Naive B cell (primary cell): ENCODE data around the gene NARF. TPM values are rescaled to one million over a fixed set of nuclear protein-coding genes. Genes with fewer than 3 reads are reported as not detected.
A peak's percentile ranks its signal among the peaks of the same experiment; 100 is the strongest.
"Not testable (repeated sequence)": the region's sequence is repeated elsewhere in the genome, so short reads cannot be mapped to it uniquely, and the experiment has no call there.

Source experiments
- ATAC-seq, 2 donors: fragments of 150-1000 bp; cut with Tn5 transposase; 2 replicates each; pipeline ENCODE4 v1.10.0; 2021; ENCODE audit warnings: low read depth in 2 of 2, mild to moderate bottlenecking in 2 of 2, moderate library complexity in 2 of 2
- DNase-seq: peaks from one replicate; pipeline ENCODE4 v3.0.0; 2022
- H3K27ac Mint-ChIP-seq, 6 donors: one replicate each; pipeline ENCODE4 v1.8.0; 2020 to 2022; ENCODE audit warnings: mild to moderate bottlenecking in 6 of 6, mixed read lengths in 6 of 6, moderate library complexity in 5 of 6, inconsistent platforms in 2 of 6
- H3K27me3 Mint-ChIP-seq, 3 donors: one replicate each; pipeline ENCODE4 v1.8.0; 2021 to 2022; ENCODE audit warnings: mixed read lengths in 3 of 3, mild to moderate bottlenecking in 1 of 3
- H3K36me3 Mint-ChIP-seq, 2 donors: one replicate each; pipeline ENCODE4 v1.8.0; 2020 to 2022; ENCODE audit warnings: mixed read lengths in 2 of 2, inconsistent platforms in 1 of 2, mild to moderate bottlenecking in 1 of 2
- H3K4me1 Mint-ChIP-seq, 3 donors: one replicate each; pipeline ENCODE4 v1.8.0; 2020 to 2022; ENCODE audit warnings: mixed read lengths in 3 of 3, inconsistent platforms in 1 of 3, mild to moderate bottlenecking in 1 of 3, moderate library complexity in 1 of 3
- H3K4me3 Mint-ChIP-seq, 8 donors: one replicate each; pipeline ENCODE4 v1.8.0; 2020 to 2022; ENCODE audit warnings: mild to moderate bottlenecking in 8 of 8, mixed read lengths in 8 of 8, moderate library complexity in 8 of 8, inconsistent platforms in 2 of 8
- H3K9me3 Mint-ChIP-seq, 7 donors: one replicate each; pipeline ENCODE4 v1.8.0; 2020 to 2022; ENCODE audit warnings: mixed read lengths in 7 of 7, mild to moderate bottlenecking in 5 of 7, inconsistent platforms in 2 of 7, moderate library complexity in 1 of 7
- polyA plus RNA-seq, 6 donors: library from polyadenylated mRNA; unstranded; fragments of 300-500 nt; fragmentation: Illumina TruSeq; gene quantifications; one replicate each; pipeline ENCODE4 v1.2.3, GENCODE V29; 2021; ENCODE audit warnings: low read depth in 6 of 6

The NARF gene
- polyA plus RNA-seq, 6 donors from 2014 or later, result 72.3 to 137 (median 95.0) TPM

DNA sequence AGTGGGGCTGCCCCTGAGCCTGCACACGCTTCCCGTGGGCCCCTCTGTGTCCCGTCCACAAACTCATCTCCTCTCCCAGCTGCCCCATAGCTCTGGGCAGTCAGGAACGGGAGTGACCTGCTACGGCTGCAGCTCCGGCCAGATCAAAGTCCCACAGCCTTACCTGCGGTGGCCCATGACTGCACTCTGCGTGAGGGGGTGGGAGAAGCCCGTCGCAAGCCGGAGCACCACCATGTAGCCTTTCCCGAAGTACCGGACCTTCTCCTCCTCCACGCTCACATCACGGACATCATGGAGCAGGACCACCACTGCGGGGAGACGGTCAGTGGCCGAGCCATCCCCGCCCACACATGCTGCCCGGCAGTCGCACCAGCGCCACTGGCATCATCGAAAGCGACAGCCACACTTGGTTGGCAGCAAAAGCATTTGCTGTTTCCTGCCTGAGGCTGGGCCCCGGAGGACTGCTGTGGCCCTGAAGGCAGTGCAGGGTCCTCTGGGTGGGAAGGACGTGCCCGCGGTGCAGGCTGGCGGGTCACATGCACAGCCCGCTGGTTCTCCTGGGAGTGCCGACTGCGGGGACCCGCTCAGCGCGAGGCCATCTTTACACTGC is 14.2 kb upstream of the NARF start:
- ATAC-seq (no peak), DNase-seq (no peak)
- Mint-ChIP-seq H3K9me3 (no peaks in the 10 kb centered on the region), H3K4me1 (peaks cover 17 to 52% (median 30%) of the 10 kb centered on the region in 3 donors), H3K27me3 (no peaks in the 10 kb centered on the region), H3K27ac (peak overlapping the region in 3 of 6 donors; percentile 56 to 93 (median 81)), H3K36me3 (peaks cover 0 to 5% of the 10 kb centered on the region in 2 donors), H3K4me3 (no peak overlapping the region)

DNA sequence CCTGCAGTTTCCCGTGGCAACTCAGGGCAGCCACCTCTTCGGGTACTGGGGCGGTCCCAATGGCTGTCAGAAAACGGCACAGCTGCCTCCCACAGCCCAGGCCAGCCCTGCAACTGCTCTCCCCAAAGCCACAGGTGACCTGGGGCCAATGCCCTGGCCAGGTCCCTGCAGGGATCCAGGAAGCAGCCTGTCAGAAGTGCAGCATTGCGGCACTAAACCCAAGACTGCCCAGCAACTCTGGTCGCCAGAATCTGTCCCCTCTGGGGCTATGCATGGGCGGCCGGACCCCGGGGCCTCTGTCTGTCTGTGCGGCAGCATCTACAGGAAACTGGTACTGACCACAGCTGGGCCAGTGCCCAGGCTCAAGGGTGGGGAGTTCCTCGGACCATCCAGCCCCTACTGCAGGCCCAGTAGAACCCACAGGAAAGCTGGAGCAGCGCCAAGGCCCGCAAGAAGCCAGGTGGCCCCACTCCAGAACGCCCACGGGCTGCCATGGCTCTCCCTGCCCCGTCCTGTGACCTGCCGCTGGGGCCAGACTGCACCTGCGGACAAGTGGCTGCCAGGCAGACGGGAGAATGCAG is 13.5 kb upstream of the NARF start:
- Mint-ChIP-seq H3K27me3 (no peaks in the 10 kb centered on the region), H3K4me1 (peaks cover 21 to 58% (median 31%) of the 10 kb centered on the region in 3 donors), H3K9me3 (no peaks in the 10 kb centered on the region), H3K27ac (peak overlapping the region in 1 of 6 donors; percentile 93), H3K36me3 (peaks cover 0 to 5% of the 10 kb centered on the region in 2 donors), H3K4me3 (no peak overlapping the region)
- DNase-seq (no peak), ATAC-seq (no peak)

DNA sequence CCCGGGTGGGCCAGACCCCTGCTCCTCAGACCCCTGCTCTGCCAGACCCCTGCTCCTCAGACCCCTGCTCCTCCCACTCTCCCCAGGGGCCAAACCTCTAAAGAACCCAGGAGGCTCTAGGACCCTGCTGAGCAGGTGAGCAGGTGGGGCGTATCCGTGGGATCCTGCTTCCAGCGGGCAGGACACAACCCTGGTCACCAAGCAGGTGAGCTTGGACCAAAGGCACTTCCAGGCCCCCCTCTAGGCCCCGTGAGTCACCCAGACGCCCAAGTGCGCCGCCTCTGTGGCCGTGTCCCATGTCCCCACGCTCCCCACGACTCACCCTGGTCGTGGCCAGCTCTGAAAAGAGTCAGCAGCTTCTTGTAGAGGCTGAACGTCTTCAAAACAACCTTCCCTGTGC is 13.0 kb upstream of the NARF start:
- Mint-ChIP-seq H3K4me1 (peaks cover 17 to 53% (median 26%) of the 10 kb centered on the region in 3 donors), H3K27me3 (no peaks in the 10 kb centered on the region), H3K4me3 (peak overlapping the region in 1 of 8 donors; percentile 32), H3K9me3 (no peaks in the 10 kb centered on the region), H3K27ac (peak overlapping the region in 3 of 6 donors; percentile 63 to 93 (median 92)), H3K36me3 (peaks cover 0 to 5% of the 10 kb centered on the region in 2 donors)
- no peak for ATAC-seq
- no peak for DNase-seq

DNA sequence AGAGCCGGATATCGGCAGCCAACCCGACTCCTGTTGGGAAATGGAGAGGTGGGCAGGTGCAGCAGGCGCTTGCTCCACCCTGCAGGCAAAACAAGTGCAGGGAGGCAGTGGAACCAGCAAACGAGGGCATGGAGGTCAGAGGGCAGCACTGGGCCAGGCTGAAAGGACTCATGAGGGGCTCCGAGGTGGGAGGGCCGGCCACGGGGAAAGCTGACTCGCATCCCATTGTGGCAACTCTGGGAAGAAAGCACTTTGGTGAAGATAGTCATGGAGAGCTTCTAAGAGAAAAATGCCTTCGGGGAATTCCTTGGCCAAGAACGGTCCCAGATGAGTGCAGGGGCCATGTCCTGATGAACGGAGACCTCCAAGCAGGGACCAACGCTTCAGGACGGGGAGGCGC is 12.4 kb upstream of the NARF start:
- ATAC-seq, result no peak
- no peak for DNase-seq
- no peaks in the 10 kb centered on the region for H3K9me3 Mint-ChIP-seq
- peak overlapping the region in 5 of 6 donors; percentile 32 to 95 (median 92) for H3K27ac Mint-ChIP-seq
- H3K4me1 Mint-ChIP-seq, result peaks cover 12 to 49% (median 26%) of the 10 kb centered on the region in 3 donors
- H3K27me3 Mint-ChIP-seq, result no peaks in the 10 kb centered on the region
- H3K36me3 Mint-ChIP-seq, result peaks cover 0 to 5% of the 10 kb centered on the region in 2 donors
- peak overlapping the region in 2 of 8 donors; percentile 35 to 73 for H3K4me3 Mint-ChIP-seq

DNA sequence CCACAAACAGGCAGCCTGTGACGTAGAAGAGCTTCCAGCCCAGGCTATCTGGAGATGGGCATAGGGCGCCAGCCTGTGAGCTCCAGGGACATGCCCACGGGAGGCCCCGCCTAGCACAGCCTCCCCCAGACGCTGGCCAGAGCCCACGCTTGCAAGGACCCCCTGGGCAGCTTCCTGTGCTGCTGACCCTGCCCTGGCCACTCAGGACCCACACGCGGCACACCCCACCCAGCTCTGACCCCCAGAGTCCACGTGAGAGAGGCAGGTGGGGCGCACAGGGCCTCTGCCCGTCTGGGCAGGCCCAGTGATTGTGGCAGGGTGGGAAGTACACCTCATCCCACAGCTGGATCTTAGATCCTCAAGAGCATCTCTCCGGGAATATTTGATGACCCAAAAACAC is 11.9 kb upstream of the NARF start:
- H3K27ac Mint-ChIP-seq, result peak overlapping the region; percentile 21 to 95 (median 91)
- H3K4me3 Mint-ChIP-seq, result peak overlapping the region in 3 of 8 donors; percentile 64 to 77 (median 65)
- H3K4me1 Mint-ChIP-seq, result peaks cover 11 to 49% (median 27%) of the 10 kb centered on the region in 3 donors
- peaks cover 0 to 5% of the 10 kb centered on the region in 2 donors for H3K36me3 Mint-ChIP-seq
- no peak for ATAC-seq
- no peaks in the 10 kb centered on the region for H3K27me3 Mint-ChIP-seq
- H3K9me3 Mint-ChIP-seq, result no peaks in the 10 kb centered on the region
- no peak for DNase-seq

DNA sequence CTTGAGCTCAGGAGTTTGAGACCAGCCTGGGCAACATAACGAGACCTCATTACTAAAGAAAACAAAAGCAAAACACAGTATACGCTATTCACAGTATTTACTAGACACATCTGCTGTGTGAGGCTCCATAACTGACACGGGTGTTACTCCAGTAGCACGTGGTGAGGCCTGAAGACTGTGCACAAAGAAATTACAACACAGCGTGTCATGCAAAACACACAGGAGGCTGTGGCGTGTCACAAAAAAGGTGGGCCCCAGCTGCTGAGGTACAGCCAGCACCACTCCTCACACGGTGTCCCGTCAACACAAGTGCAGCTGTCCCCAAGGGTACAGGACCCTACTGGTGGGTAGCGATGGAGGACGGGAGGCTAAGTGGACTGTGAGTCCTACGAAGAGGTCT is 10.7 kb upstream of the NARF start:
- Mint-ChIP-seq H3K4me1 (peaks cover 9 to 46% (median 29%) of the 10 kb centered on the region in 3 donors), H3K27me3 (no peaks in the 10 kb centered on the region), H3K27ac (peak overlapping the region; percentile 93 to 98 (median 95)), H3K9me3 (no peaks in the 10 kb centered on the region), H3K4me3 (peak overlapping the region in 7 of 8 donors; percentile 56 to 75 (median 67)), H3K36me3 (peaks cover 0 to 5% of the 10 kb centered on the region in 2 donors)
- no peak for DNase-seq
- no peak for ATAC-seq

DNA sequence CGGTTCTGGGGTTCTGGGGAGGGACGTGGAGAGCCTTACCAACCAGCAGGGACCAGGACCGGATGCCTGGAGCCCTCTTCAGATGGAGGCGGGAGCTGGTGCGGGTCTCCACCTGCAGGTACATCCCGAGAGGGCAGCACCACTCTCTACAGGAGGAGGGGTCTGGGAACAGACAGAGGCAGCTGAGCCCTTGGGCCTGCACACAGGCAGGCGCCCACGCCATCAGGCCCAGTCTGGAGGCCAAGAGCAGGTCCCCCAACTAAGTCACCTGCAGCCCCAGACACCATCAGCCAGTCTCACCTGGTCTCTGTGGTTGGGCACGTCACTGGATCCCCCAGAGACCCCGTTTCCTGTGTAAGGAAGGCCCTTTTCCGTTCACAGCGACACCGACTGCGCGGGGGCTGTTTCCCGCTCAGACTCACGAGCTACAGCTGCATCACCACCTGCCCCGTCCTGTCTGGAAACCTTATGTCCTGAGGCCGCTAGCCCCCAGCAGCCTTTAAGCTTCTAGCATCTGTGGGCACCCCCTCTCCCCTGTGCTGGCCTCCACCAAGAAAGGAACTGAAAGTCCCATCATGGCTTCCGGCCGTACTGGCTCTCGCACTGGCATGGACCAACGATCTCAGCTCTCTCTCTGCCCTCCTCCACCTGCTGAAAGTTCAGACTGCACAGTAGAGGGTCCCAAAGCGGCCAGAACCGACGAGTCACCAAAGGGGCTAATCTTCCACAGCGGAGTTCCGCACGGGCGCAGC is 9.2 kb upstream of the NARF start:
- H3K9me3 Mint-ChIP-seq, result no peaks in the 10 kb centered on the region
- H3K4me3 Mint-ChIP-seq, result peak overlapping the region; percentile 86 to 96 (median 93)
- H3K4me1 Mint-ChIP-seq, result peaks cover 9 to 42% (median 29%) of the 10 kb centered on the region in 3 donors
- ATAC-seq, result peak; percentile 74 to 79
- peak overlapping the region; percentile 97 to 100 (median 99) for H3K27ac Mint-ChIP-seq
- no peaks in the 10 kb centered on the region for H3K36me3 Mint-ChIP-seq
- peak; percentile 98 for DNase-seq
- H3K27me3 Mint-ChIP-seq, result no peaks in the 10 kb centered on the region

DNA sequence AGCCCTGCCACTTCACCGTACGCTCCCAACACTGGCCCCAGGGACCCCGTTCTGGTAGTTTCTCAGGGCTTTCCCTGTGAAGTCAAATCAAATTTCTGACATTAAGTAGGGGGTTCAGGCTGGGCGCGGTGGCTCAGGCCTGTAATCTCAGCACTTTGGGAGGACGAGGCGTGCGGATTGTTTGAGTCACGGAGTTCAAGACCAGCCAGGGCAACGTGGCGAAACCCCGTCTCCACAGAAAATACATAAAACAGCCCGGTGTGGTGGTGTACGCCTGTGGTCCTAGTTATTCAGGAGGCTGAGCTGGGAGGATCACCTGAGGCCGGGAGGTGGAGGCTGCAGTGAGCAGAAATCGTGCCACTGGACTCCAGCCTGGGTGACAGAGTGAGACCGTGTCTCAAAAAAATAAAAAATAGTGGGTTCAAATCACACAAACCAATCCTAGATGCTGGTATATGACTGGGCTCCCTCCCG is 8.6 kb upstream of the NARF start:
- Mint-ChIP-seq H3K27me3 (no peaks in the 10 kb centered on the region), H3K36me3 (no peaks in the 10 kb centered on the region), H3K4me1 (peaks cover 9 to 42% (median 29%) of the 10 kb centered on the region in 3 donors), H3K9me3 (no peaks in the 10 kb centered on the region), H3K4me3 (peak overlapping the region; percentile 86 to 96 (median 93)), H3K27ac (peak overlapping the region; percentile 97 to 100 (median 99))
- ATAC-seq, result no peak
- no peak for DNase-seq

DNA sequence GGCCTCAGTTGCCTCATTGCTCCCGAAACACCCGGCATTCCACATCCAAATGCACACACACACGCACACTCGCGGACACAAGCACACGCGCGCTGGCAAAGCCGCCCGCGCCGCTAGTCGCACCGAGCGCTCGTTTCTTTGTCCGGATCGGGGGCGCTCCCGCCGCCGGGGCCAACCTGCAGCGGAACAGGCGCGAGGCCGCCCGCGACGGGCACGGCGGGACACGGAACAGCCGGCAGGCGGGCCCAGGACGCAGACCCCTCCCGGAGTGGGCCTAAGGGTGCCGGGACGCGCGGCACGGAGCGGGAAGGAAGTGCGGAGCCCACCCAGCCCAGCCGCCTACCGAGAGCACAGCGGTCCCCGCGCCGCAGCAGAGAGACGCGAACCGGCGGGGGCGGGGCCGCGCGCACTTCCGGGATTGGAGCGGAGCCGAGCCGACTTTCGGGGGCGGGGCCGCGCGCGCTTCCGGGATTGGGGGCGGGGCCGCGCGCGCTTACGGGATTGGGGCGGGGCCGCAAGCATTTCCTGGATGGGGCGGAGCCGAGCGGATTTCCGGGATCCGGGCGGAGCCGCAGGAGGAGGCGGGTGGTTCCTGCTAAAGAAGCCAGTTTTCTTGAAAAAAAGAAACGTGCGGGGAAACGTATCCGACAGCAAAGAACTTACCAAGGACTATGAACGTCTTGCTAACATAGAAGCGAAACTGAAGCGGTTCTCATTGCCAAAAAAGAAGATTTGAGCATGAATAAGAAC is 8.0 kb upstream of the NARF start, which contains the start of gene CYBC1:
CYBC1 (minus strand) TSS at position 396 of the 750 bp plus-strand sequence. CDS start 1,498 bp downstream, outside the sequence.
- Mint-ChIP-seq H3K27me3 (no peaks in the 10 kb centered on the region), H3K4me1 (peaks cover 9 to 42% (median 29%) of the 10 kb centered on the region in 3 donors), H3K27ac (peak within 1 kb of the TSS; percentile 97 to 100 (median 99)), H3K9me3 (no peaks in the 10 kb centered on the region), H3K36me3 (no peaks in the 10 kb centered on the region), H3K4me3 (peak within 1 kb of the TSS; percentile 86 to 96 (median 93))
- ATAC-seq, result peak; percentile 32 to 49
- peak; percentile 95 for DNase-seq

DNA sequence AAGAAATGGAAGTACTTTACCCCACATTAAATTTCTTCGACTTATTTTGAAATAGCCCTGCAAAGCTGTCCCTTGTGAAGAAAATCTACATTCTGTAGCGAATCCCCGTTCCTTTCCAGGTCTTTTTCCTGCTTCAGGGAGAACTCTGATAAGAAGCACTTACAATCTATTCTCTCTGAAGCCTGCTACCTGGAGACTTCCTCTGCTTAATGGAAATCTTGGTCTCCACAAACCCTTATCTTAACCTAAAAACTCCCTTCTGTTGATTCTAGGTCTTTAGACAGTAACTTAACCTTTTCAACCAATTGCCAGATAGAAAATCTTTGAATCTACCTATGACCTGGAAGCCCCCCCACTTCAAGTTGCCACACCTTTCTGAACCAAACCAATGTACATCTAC is 6.4 kb upstream of the NARF start:
- no peaks in the 10 kb centered on the region for H3K36me3 Mint-ChIP-seq
- peak overlapping the region in 7 of 8 donors; percentile 2 to 94 (median 34) for H3K4me3 Mint-ChIP-seq
- DNase-seq (no peak), ATAC-seq (no peak)
- peaks cover 11 to 29% (median 29%) of the 10 kb centered on the region in 3 donors for H3K4me1 Mint-ChIP-seq
- H3K9me3 Mint-ChIP-seq, result no peaks in the 10 kb centered on the region
- H3K27ac Mint-ChIP-seq, result peak overlapping the region in 2 of 6 donors; percentile 49 to 98
- H3K27me3 Mint-ChIP-seq, result no peaks in the 10 kb centered on the region

DNA sequence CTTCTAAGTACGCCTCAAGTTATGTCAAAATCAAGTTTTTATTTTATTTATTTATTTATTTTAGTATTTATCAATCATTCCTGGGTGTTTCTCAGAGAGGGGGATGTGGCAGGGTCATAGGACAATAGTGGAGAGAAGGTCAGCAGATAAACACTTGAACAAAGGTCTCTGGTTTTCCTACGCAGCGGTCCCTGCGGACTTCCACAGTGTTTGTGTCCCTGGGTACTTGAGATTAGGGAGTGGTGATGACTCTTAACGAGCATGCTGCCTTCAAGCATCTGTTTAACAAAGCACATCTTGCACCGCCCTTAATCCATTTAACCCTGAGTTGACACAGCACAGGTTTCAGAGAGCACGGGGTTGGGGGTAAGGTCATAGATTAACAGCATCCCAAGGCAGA is 5.4 kb upstream of the NARF start:
- not testable (repeated sequence) for H3K27ac Mint-ChIP-seq, H3K27me3 Mint-ChIP-seq, H3K9me3 Mint-ChIP-seq, DNase-seq, ATAC-seq, H3K36me3 Mint-ChIP-seq
- Mint-ChIP-seq H3K4me1 (peaks cover 15 to 32% (median 31%) of the 10 kb centered on the region in 3 donors), H3K4me3 (peak overlapping the region in 1 of 8 donors; percentile 86)

DNA sequence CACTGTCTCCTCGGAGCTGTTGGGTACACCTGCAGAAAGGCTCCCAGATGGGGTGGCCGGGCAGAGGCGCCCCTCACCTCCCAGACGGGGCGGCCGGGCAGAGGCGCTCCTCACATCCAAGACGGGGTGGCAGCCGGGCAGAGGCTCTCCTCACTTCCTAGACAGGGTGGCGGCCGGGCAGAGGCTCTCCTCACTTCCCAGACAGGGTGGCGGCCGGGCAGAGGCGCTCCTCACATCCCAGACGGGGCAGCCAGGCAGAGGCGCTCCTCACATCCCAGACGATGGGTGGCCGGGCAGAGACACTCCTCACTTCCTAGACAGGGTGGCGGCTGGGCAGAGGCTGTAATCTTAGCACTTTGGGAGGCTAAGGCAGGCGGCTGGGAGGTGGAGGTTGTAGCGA is 4.8 kb upstream of the NARF start:
- peaks cover 15 to 32% (median 31%) of the 10 kb centered on the region in 3 donors for H3K4me1 Mint-ChIP-seq
- H3K27ac Mint-ChIP-seq, result peak overlapping the region in 1 of 6 donors; percentile 58
- ATAC-seq, H3K9me3 Mint-ChIP-seq, H3K27me3 Mint-ChIP-seq, DNase-seq, H3K36me3 Mint-ChIP-seq: not testable (repeated sequence)
- H3K4me3 Mint-ChIP-seq, result peak overlapping the region in 1 of 8 donors; percentile 86
